HK-2 (cell line): ENCODE measurements around the gene VSIG8.

ENCODE experiments used
- DNase-seq: peaks from one replicate; pipeline ENCODE4 v3.0.0-alpha.2; 2018; ENCODE audit not compliant: unreplicated experiment

Gene VSIG8

GRCh38 chr1:159856576-159856975, 5.9 kb downstream of the VSIG8 start:
- no peak for DNase-seq

GRCh38 chr1:159855709-159856108, 6.7 kb downstream of the VSIG8 start:
- no peak for DNase-seq

- DNase-seq: peak; percentile 85
These were observed 7.7 kb downstream of the VSIG8 start for GRCh38 chr1:159854693-159855192.

GRCh38 chr1:159854116-159854692, 8.3 kb downstream of the VSIG8 start:
- DNase-seq: peak; percentile 67

- DNase-seq: no peak
These were observed 8.9 kb downstream of the VSIG8 start for GRCh38 chr1:159853417-159854115.

GRCh38 chr1:159851407-159851806, 11.1 kb downstream of the VSIG8 start:
- no peak for DNase-seq

GRCh38 chr1:159849626-159850366, 12.7 kb downstream of the VSIG8 start:
- DNase-seq: no peak

GRCh38 chr1:159848326-159848725, 14.1 kb downstream of the VSIG8 start:
- no peak for DNase-seq

- DNase-seq: no peak
These were observed 15.2 kb downstream of the VSIG8 start for GRCh38 chr1:159847231-159847630.

- DNase-seq: peak; percentile 59
These were observed 16.5 kb downstream of the VSIG8 start for GRCh38 chr1:159845751-159846629.

- no peak for DNase-seq
These were observed 19.0 kb downstream of the VSIG8 start for GRCh38 chr1:159843459-159843858.

- no peak for DNase-seq
These were observed 20.7 kb downstream of the VSIG8 start for GRCh38 chr1:159841749-159842148.

- no peak for DNase-seq
These were observed 23.2 kb downstream of the VSIG8 start for GRCh38 chr1:159839116-159839849.

- DNase-seq: no peak
These were observed 23.7 kb downstream of the VSIG8 start for GRCh38 chr1:159838715-159839114.

GRCh38 chr1:159835862-159836525, 26.5 kb downstream of the VSIG8 start:
- no peak for DNase-seq

- no peak for DNase-seq
These were observed 27.1 kb downstream of the VSIG8 start for GRCh38 chr1:159835356-159835755.

- DNase-seq: no peak
These were observed 30.1 kb downstream of the VSIG8 start for GRCh38 chr1:159832309-159832708.

- DNase-seq: no peak
These were observed 30.9 kb downstream of the VSIG8 start for GRCh38 chr1:159831412-159832141.

- DNase-seq: no peak
These were observed 31.7 kb downstream of the VSIG8 start for GRCh38 chr1:159830722-159831121.
